ENCODE measurements around the gene FANCE.
"Not testable (repeated sequence)": the region's sequence is repeated elsewhere in the genome, so short reads cannot be mapped to it uniquely, and the experiment has no call there.

Gene FANCE

GRCh38 chr6:35435074-35435837 lies 16.9 kb upstream of the FANCE start:
- DNase-seq = no peak

- no peak for DNase-seq
Measured at GRCh38 chr6:35436071-35436857, 15.9 kb upstream of the FANCE start.

- not testable (repeated sequence) for DNase-seq
Measured at GRCh38 chr6:35438378-35439065, 13.6 kb upstream of the FANCE start.

DNA sequence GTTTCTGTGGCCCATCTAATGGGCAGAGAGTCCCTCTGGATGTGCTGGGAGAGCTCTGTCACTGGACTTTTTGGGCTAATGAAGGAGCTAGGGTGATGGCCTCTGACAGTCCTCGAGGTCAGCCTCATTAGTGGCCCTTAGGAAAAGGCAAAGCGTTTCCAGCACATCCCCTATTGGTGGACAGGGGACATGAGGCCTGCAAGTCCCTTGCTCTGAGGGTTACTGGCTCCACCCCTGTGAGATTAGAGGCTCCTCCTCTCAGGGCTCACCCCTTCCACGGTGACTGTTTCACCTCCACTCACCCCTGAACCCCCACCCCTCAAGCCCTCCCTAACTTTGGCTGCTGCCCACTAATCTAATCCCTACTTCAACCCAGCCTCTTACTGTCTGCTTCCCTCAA lies 12.8 kb upstream of the FANCE start:
- no peak for DNase-seq

DNA sequence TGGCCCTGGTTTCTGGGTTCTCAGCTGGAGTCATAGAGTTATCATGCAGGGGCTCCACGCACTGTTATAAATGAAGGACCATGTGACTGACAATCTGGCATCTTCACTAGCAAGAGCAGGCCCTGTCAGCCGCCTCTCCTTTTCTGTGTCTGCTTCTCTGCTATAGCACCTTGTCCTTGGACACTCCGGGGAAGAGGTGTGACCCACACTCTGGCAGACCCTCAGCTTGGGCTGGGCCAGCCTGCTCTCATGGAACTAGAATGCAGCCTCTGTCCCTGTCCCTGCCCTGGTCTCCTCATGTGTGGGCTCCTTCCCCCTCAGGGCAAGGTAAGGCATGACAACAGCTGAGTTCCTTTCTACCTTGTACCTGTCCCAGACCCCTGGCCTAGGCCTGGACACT lies 10.9 kb upstream of the FANCE start:
- DNase-seq = no peak

- no peak for DNase-seq
Measured at GRCh38 chr6:35441642-35442041, 10.5 kb upstream of the FANCE start.

DNA sequence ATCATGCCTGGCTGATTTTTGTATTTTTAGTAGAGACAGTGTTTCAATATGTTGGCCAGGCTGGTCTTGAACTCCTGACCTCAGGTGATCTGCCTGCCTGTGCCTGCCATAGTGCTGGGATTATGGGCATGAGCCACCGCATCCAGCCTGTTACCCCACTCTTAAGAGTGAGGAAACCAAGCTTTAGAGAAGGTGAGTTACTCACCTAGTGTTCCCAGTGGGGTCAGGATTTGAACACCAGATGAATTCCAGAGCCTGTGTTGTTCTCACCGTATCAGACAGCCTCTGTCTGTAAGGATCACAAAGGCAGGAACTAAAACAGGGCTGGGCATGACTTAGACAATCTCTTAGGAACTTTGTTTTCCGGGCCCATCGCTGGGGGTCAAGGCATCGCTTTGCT lies 9.4 kb upstream of the FANCE start:
- no peak for DNase-seq

- no peak for DNase-seq
Measured at GRCh38 chr6:35443341-35444030, 8.7 kb upstream of the FANCE start.

GRCh38 chr6:35445691-35446090 lies 6.4 kb upstream of the FANCE start:
- no peak for DNase-seq

DNA sequence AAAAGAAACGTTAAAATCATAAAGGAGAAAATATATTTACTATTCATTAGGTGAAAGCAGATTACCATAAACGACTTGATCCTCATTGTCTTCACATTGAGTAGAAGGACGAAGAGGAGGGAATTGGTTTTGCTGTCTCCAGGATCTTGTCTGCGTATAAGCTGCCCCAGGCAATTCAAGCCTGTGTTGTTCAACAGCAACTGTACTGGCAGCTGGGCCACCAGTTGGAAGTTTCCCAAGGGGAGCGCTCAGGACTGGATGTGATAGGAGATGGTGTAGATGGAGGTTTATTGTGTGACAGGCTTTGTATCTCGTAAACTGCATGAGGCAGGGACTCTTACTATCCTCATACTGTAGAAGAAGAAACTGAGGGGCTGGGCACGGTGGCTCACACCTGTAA lies 3.9 kb upstream of the FANCE start:
- no peak for DNase-seq

DNA sequence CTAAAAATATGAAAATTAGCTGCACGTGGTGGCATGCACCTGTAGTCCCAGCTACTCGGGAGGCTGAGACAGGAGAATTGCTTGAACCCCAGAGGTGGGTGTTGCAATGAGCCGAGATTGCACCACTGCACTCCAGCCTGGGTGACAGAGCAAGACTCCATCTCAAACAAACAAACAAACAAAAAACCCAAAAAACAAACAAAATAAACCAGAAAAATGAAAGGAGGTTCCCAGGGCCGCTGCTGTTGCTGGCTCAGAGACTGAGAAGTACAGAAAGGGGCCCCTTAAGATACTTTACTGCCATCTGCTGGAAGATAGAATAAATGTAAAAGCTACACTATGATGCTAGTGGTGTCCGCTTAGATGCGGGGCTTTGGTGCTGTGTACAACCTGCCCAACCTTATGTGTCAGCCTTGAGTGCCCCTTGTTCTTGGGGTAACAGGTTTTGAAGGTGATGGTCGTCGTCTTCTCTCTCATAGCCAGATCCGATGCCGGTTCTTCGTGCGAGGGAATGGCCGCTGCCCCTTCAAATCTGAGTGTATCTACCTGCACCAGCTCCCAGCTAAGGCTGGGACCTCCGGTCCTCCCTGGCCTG lies 2.8 kb upstream of the FANCE start:
- no peak for DNase-seq

- DNase-seq = no peak
Measured at GRCh38 chr6:35451354-35452182, 570 bp upstream of the FANCE start.

DNA sequence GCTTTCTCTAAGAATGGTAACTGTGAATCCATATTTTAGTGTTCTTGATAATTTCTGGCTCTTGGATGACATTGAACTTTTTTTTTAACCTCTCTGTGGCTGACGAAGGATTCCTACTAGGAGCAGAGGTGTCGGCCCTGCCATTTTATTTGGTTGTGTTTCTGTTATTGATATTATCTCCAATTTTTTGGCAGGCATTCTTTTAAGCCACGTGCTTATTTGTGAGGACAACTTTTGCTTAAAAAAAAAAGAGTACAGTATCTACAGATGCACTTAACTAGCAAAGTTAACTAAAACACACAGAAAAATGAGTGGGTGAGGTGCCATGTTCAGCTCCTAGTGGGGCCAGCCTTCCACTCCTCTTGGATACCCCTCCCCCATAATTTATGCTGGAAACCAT lies 1.1 kb downstream of the FANCE start:
- DNase-seq = no peak

- DNase-seq = no peak
Measured at GRCh38 chr6:35454391-35455110, 2.4 kb downstream of the FANCE start.

DNA sequence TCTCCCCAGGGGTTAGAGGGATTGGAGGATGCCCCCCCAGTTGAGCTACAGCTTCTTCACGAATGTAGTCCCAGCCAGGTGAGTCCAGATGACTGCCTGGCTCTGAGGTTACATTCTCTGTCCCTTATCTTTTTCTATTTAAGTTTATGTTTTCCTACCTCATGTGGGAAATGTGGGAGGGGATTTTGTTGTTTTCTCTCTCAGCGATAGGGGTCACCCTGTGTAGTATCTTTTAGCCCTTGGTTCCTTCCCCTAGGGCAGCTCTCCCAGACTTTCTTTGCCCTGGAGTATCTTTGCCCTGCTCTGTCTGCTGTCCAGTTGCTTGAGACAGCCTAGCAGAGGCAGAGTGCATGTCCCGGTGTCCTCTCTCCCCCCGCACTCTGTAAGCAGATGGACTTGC lies 5.8 kb downstream of the FANCE start:
- DNase-seq = no peak

- DNase-seq = no peak
Measured at GRCh38 chr6:35461270-35461669, 9.1 kb downstream of the FANCE start.

GRCh38 chr6:35463292-35463691 lies 11.2 kb downstream of the FANCE start:
- no peak for DNase-seq

- no peak for DNase-seq
Measured at GRCh38 chr6:35465646-35466045, 13.5 kb downstream of the FANCE start.

DNA sequence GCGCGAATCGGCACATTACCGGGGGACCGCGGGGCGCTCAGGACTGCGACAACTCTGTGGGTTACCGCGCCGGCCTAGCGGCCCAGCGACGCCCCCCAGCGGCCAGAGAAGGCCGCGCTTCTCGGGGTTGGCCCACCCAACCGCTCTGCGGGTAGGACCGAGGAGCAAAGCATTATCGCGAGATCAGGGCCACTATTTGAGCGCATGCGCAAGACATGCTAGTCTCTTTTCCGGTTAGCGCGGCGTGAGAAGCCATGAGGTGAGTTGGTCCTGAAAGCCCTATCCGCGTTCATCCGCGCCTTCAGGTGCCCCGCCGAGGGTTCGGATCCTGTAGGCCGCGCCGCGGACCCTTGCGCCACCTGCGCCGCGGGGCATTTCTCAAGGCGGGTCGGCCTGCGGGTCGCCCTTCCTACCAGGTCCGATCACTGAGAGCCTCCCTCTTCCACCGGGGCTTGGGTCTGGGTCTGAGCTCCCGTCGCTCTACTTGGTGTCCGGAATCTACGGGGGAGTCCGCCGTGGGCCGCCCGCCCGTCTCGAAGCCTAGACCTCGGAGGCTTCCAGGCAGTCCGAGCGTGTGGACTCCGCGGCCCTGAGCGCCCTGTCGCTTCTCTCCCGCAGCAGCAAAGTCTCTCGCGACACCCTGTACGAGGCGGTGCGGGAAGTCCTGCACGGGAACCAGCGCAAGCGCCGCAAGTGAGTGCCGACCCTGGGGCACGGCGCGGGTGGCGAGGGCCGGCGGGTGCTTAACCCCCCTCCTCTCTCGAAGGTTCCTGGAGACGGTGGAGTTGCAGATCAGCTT lies 16.2 kb downstream of the FANCE start, which contains the start of gene RPL10A:
Gene RPL10A (plus strand): TSS at position 221 of the 799 bp plus-strand sequence. CDS start 34 bp downstream, at position 255.
- peak; percentile 97 for DNase-seq
